Body of pancreas (tissue), 4 donors: Measurements from ENCODE around the gene ZC3H12D. TPM values are rescaled to one million over a fixed set of nuclear protein-coding genes. Genes with fewer than 3 reads are reported as not detected.

Source experiments
- ATAC-seq: fragments of 150-250 bp; one replicate; pipeline ENCODE4 v1.9.1; 2016
- DNase-seq, 4 donors: peaks; one replicate each; pipeline ENCODE4 v3.0.0-alpha.2; 2019
- H3K27ac ChIP-seq, 4 donors: fragments of 200-600 bp; sonication (generic); 1 replicate in 3 of 4; 2 replicates in 1 of 4; pipeline versions ENCODE4 v1.5.1 to v1.6.1; 2016 to 2019; ENCODE audit warnings: mild to moderate bottlenecking in 1 of 4, mixed read lengths in 1 of 4, moderate library complexity in 1 of 4
- H3K27me3 ChIP-seq, 2 donors: fragments of 200-600 bp; sonication (generic); one replicate each; pipeline ENCODE4 v1.6.0; 2016; ENCODE audit warnings: mild to moderate bottlenecking in 1 of 2
- H3K36me3 ChIP-seq, 2 donors: fragments of 200-600 bp; sonication (generic); replicated peaks in 1 of 2; 2 replicates each; pipeline ENCODE4 v1.5.1; 2016; ENCODE audit warnings: low read depth in 2 of 2; ENCODE audit not compliant: insufficient read depth in 1 of 2
- H3K4me1 ChIP-seq: fragments of 200-600 bp; sonication (generic); one replicate; pipeline ENCODE4 v1.6.0; 2016
- H3K4me3 ChIP-seq, 2 donors: fragments of 200-600 bp; sonication (generic); 1 replicate in 1 of 2; 2 replicates in 1 of 2; pipeline ENCODE4 v1.5.1; 2016 to 2019
- H3K9me3 ChIP-seq, 3 donors: fragments of 200-600 bp; sonication (generic); 1 replicate in 2 of 3; 2 replicates in 1 of 3; pipeline ENCODE4 v1.5.1; 2016
- POLR2A ChIP-seq, 3 donors: fragments of 450-650 bp; IDR thresholded peaks; one replicate each; pipeline ENCODE4 v1.6.1; 2016; ENCODE audit warnings: antibody characterized with exemption in 3 of 3, mild to moderate bottlenecking in 2 of 3
- WGBS, 2 donors: methylation state at CpG; one replicate each; pipeline ENCODE4 v1.1.5; 2017; 5-methylcytosine and 5-hydroxymethylcytosine counted together
- intact Hi-C: fragments of 100-400 bp; cut with DNase I; formaldehyde crosslinking; loops from one replicate; pipeline ENCODE4 v1.15.1; 2023
- total RNA-seq, 2 donors: library from RNA; depleted of rRNA; stranded (reverse); fragments of >200 nt; gene quantifications; one replicate each; pipeline ENCODE4 v1.1.0, GENCODE V29; 2016
- TF ChIP-seq, protein P1 (sequence below), 7 experiments: fragments of 450-650 bp in 4 of 7; fragments of 200-600 bp in 3 of 7; sonication (generic) in 3 of 7; IDR thresholded peaks; one replicate each; pipeline ENCODE4 v1.5.1; 2016 to 2019; ENCODE audit warnings: antibody characterized with exemption in 7 of 7

Gene ZC3H12D
- total RNA-seq, 2 donors from 2014 or later, result 0.52 to 2.6 TPM

DNA sequence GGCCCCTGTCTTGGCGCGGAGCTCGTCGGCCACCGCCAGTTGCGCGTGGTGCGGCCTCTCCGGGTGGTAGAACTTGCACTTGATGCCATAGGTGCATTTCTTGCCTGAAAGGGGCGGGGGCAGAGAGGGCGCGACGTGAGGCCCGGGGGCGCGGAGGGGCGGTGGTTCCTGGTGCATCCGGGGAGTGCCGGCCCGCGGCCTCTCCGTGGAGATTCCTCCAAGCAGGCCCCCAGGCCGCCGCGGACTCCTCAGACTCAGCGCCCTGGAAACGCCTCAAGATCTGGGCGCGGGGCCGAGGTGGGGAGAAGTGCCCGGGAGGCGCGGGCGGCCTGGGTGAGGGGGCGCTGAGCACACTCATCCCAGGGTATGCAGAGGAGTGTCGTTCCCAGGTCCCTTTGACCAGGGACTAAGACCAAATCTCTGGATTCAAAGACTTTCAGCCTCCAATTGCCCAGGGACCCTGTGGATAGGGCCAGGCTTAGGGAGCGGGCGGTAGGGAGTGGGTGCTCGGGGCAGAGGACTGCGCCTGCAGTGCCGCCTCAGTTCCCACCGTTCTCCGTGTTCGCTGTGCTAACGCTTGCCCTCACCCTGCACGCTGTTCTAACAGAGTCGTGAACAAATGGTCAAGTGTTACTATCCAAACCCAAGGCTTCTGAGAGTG, 33.3 kb downstream of the ZC3H12D start:
- Histone ChIP-seq H3K27me3 (no peaks in the 10 kb centered on the region), H3K4me1 (peaks cover 44% of the 10 kb centered on the region), H3K4me3 (peak overlapping the region in 1 of 2 donors; percentile 9), H3K36me3 (no peaks in the 10 kb centered on the region), H3K9me3 (no peaks in the 10 kb centered on the region), H3K27ac (no peak overlapping the region)
- no peak for DNase-seq
- no peak for ATAC-seq
- TF ChIP-seq POLR2A (IDR thresholded peaks at IDR 0.05), result no peak
- TF ChIP-seq, protein P1, sequence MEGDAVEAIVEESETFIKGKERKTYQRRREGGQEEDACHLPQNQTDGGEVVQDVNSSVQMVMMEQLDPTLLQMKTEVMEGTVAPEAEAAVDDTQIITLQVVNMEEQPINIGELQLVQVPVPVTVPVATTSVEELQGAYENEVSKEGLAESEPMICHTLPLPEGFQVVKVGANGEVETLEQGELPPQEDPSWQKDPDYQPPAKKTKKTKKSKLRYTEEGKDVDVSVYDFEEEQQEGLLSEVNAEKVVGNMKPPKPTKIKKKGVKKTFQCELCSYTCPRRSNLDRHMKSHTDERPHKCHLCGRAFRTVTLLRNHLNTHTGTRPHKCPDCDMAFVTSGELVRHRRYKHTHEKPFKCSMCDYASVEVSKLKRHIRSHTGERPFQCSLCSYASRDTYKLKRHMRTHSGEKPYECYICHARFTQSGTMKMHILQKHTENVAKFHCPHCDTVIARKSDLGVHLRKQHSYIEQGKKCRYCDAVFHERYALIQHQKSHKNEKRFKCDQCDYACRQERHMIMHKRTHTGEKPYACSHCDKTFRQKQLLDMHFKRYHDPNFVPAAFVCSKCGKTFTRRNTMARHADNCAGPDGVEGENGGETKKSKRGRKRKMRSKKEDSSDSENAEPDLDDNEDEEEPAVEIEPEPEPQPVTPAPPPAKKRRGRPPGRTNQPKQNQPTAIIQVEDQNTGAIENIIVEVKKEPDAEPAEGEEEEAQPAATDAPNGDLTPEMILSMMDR (IDR thresholded peaks at IDR 0.05), result no peak
- intact Hi-C loops, result no loop called here
- 79 to 96% methylated on average over 17 to 23 of the region's 47 CpGs for WGBS, 2 donors

DNA sequence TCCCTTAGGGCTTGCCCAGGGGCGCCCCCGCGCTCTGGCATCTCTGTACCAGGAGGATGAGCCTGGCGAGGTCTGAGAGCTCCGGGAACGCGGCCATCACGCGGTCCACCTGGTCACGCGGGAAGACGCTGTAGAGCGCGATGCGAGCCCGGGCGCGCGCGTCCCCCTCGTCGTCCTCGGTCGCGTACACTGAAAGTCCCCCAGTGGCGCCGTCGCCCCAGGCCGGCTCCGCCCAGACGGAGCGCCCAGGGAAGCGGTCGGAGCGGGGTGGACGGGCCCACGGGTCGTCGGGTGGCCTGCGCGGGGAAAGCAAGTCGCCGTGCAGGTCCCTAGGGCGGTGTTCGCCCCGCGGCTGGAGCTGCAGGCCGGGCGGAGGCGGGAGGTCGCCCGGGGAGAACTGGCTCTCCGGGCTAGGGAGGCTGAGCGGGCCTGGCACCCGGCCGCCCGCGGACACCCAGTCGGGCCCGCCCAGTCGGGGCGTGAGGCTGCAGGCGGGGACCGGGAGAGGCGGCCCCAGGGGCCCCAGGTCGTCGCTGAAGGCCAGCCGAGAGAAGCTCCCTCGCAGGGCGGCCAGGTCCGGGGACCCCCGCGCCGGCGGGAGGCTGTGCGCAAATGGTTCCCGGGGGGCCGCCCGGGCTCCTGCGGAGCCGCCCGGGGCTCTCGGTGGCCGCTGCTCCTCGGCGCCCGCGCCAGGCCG, 34.0 kb downstream of the ZC3H12D start:
- Histone ChIP-seq H3K27ac (no peak overlapping the region), H3K27me3 (no peaks in the 10 kb centered on the region), H3K9me3 (no peaks in the 10 kb centered on the region), H3K4me3 (peak overlapping the region in 1 of 2 donors; percentile 9), H3K4me1 (peaks cover 44% of the 10 kb centered on the region), H3K36me3 (no peaks in the 10 kb centered on the region)
- peak; percentile 8 for ATAC-seq
- WGBS, 2 donors, result 13 to 67% methylated on average over 3 to 56 of the region's 89 CpGs
- TF ChIP-seq POLR2A (IDR thresholded peaks at IDR 0.05), result no peak
- TF ChIP-seq, protein P1 (IDR thresholded peaks at IDR 0.05), result no peak
- intact Hi-C loops, result no loop called here
- peak; percentile 23 to 54 (median 34) for DNase-seq

GRCh38 chr6:149449831-149450678, 34.8 kb downstream of the ZC3H12D start:
- Histone ChIP-seq H3K27ac (no peak overlapping the region), H3K9me3 (no peaks in the 10 kb centered on the region), H3K27me3 (no peaks in the 10 kb centered on the region), H3K36me3 (no peaks in the 10 kb centered on the region), H3K4me3 (no peak overlapping the region), H3K4me1 (peaks cover 43% of the 10 kb centered on the region)
- ATAC-seq, result no peak
- TF ChIP-seq, protein P1 (IDR thresholded peaks at IDR 0.05), result no peak
- TF ChIP-seq POLR2A (IDR thresholded peaks at IDR 0.05), result no peak
- intact Hi-C loops, result no loop called here
- DNase-seq, result no peak
- WGBS, 2 donors, result 85 to 99% methylated on average over 9 to 14 of the region's 14 CpGs

- DNase-seq (no peak), ATAC-seq (no peak)
- H3K27me3 ChIP-seq, result no peaks in the 10 kb centered on the region
- intact Hi-C loops, result no loop called here
- no peaks in the 10 kb centered on the region for H3K36me3 ChIP-seq
- H3K4me3 ChIP-seq, result no peak overlapping the region
- peaks cover 32% of the 10 kb centered on the region for H3K4me1 ChIP-seq
- no peak overlapping the region for H3K27ac ChIP-seq
- 88 to 92% methylated on average over 5 of the region's 5 CpGs for WGBS, 2 donors
- TF ChIP-seq, protein P1 (IDR thresholded peaks at IDR 0.05), result no peak
- no peak for TF ChIP-seq POLR2A (IDR thresholded peaks at IDR 0.05)
- H3K9me3 ChIP-seq, result no peaks in the 10 kb centered on the region
These were observed 35.9 kb downstream of the ZC3H12D start for GRCh38 chr6:149448821-149449453.
